K562 (cell line): Measurements from ENCODE around the gene DYRK1B. TPM values are rescaled to one million over a fixed set of nuclear protein-coding genes. Genes with fewer than 3 reads are reported as not detected.

Experiments
- BCOR ChIP-seq: fragments of 450-650 bp; IDR thresholded peaks from 2 replicates; pipeline ENCODE4 v1.6.1; 2016
- CC2D1A ChIP-seq: fragments of 450-650 bp; IDR thresholded peaks from 2 replicates; pipeline ENCODE4 v1.6.1; 2017; ENCODE audit warnings: mild to moderate bottlenecking
- FOXM1 ChIP-seq, 2 experiments: fragments of 450-650 bp in 1 of 2; sonication (generic) in 1 of 2; formaldehyde crosslinking in 1 of 2; IDR thresholded peaks; 2 replicates each; pipeline versions ENCODE4 v1.6.1 to v1.9.0; 2017 to 2022; ENCODE audit warnings: low read depth in 2 of 2, mild to moderate bottlenecking in 2 of 2, missing genetic modification reagents in 1 of 2, moderate library complexity in 1 of 2
- HDAC1 ChIP-seq, 2 experiments: fragments of 450-650 bp; IDR thresholded peaks; 2 replicates each; pipeline ENCODE4 v1.6.1; 2016 to 2017; ENCODE audit warnings: inconsistent platforms in 1 of 2, mild to moderate bottlenecking in 1 of 2, moderate library complexity in 1 of 2
- NBN ChIP-seq: fragments of 450-650 bp; IDR thresholded peaks from 2 replicates; pipeline ENCODE4 v1.6.1; 2016; ENCODE audit warnings: low read depth, mild to moderate bottlenecking
- OTX1 ChIP-seq: fragments of 450-650 bp; formaldehyde crosslinking; IDR thresholded peaks from 2 replicates; pipeline ENCODE4 v1.4.0; 2022; ENCODE audit warnings: mild to moderate bottlenecking
- PREB ChIP-seq: sonication (generic); formaldehyde crosslinking; IDR thresholded peaks from 2 replicates; pipeline ENCODE4 v1.8.1; 2023; ENCODE audit warnings: mild to moderate bottlenecking, missing genetic modification reagents
- SMARCA4 ChIP-seq: fragments of 450-650 bp; IDR thresholded peaks from 2 replicates; pipeline ENCODE4 v1.6.1; 2016
- SMARCE1 ChIP-seq: fragments of 450-650 bp; IDR thresholded peaks from 2 replicates; pipeline ENCODE4 v1.7.1; 2016; ENCODE audit warnings: mild to moderate bottlenecking
- ZBTB8A ChIP-seq: fragments of 450-650 bp; IDR thresholded peaks from 2 replicates; pipeline ENCODE4 v1.6.1; 2018; ENCODE audit warnings: mild to moderate bottlenecking, moderate library complexity; ENCODE audit not compliant: partially characterized antibody
- ZMIZ1 ChIP-seq, 2 experiments: fragments of 150-350 bp in 1 of 2; IDR thresholded peaks; 2 replicates each; pipeline ENCODE4 v1.6.1; 2012 to 2016; ENCODE audit warnings: low read depth in 2 of 2, low read length in 2 of 2, mild to moderate bottlenecking in 1 of 2, moderate library complexity in 1 of 2
- ZNF263 ChIP-seq: sonication (generic); formaldehyde crosslinking; IDR thresholded peaks from 2 replicates; pipeline ENCODE4 v1.8.0; 2022; ENCODE audit warnings: mild to moderate bottlenecking, missing genetic modification reagents, borderline replicate concordance
- ZNF586 ChIP-seq: fragments of 450-650 bp; formaldehyde crosslinking; conservative IDR thresholded peaks from 2 replicates; pipeline ENCODE4 v1.4.0; 2020; ENCODE audit warnings: mild to moderate bottlenecking, moderate library complexity
- ZNF79 ChIP-seq: fragments of 250-450 bp; sonication (Bioruptor Pico); IDR thresholded peaks from 2 replicates; pipeline ENCODE4 v1.4.0; 2020; ENCODE audit warnings: low read depth, mild to moderate bottlenecking, moderate library complexity
- polyA plus RNA-seq, 8 experiments: library from polyadenylated mRNA; depleted of rRNA in 4 of 8; stranded (reverse) in 5 of 8; unstranded in 3 of 8; fragments of >200 nt; fragmentation: Nextera tagmentation in 2 of 8; fragmentation: Illumina TruSeq in 1 of 8; extraction: Ambion mirVana in 2 of 8; extraction: Trizol in 1 of 8; gene quantifications; 2 replicates each; pipeline versions ENCODE4 v1.2.1 to v1.2.3, GENCODE V29; 2011 to 2014; ENCODE audit warnings: inconsistent platforms in 1 of 8, missing spikeins in 1 of 8
- total RNA-seq, 7 experiments: library from RNA; depleted of rRNA in 6 of 7; stranded (reverse); fragments of >200 nt in 6 of 7; fragmentation: Illumina TruSeq in 2 of 7; extraction: Trizol in 2 of 7; gene quantifications; 2 replicates each; pipeline versions ENCODE4 v1.2.1 to v1.2.3, GENCODE V29; 2011 to 2021; ENCODE audit warnings: low replicate concordance in 1 of 7
- TF ChIP-seq, protein P1 (sequence below): IDR thresholded peaks from 3 replicates; pipeline ENCODE4 v1.6.1; 2011; ENCODE audit warnings: borderline replicate concordance, mild to moderate bottlenecking, moderate library complexity; ENCODE audit not compliant: insufficient read length; ENCODE audit errors: extremely low read depth
- TF ChIP-seq, protein P2 (sequence below), 2 experiments: fragments of 200-800 bp in 1 of 2; sonication (Bioruptor generic) in 1 of 2; sonication (generic) in 1 of 2; formaldehyde crosslinking in 1 of 2; IDR thresholded peaks in 1 of 2; conservative IDR thresholded peaks in 1 of 2; 2 replicates each; pipeline versions ENCODE4 v1.5.0 to v1.6.1; 2016 to 2020; ENCODE audit warnings: missing compliant biosample characterization in 1 of 2, missing genetic modification characterization in 1 of 2, missing genetic modification reagents in 1 of 2

The DYRK1B gene
- total and polyA plus RNA-seq, 9 of the 15 experiments (the other 6 are each of a cell fraction or from before 2014, with no cell fraction given), result 0.91 to 5.2 (median 1.5) TPM; not detected in 2

DNA sequence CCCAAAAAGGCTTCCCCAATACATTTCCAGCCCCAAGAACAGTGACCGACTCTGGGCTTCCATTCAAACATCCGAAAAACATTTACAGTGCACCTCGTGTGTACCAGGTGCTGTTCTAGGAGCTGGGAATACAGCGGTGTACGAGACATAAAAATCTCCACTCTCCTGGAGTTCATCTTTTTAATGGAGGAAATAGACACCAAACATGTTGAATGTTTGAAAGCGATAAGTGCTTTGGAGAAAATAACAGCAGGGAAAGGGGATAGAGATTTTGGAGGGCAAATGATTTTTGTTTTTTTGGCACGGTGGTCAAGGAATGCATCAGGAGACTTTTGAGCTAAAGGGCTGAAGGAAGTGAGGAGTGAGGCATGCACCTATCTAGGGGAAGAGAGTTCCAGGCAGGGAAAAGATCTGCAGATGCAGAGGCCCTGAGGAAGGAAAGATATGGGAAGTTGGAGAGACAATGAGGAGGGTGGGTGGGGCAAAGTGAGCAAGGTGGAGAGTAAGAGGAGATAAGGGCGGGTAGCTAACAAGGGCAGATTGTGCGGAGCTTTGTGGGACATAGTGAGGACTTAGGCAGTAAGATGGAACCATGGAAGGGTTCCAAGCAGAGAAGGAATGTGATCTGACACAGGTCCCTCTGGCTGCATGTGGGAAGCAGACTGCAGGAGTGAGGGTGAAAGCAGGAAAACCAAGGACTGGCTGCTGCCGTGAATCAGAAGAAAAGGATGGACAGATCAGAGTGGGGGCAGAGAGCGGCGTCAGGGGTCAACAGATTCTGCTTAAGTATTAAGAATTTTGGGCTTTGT is 12.9 kb upstream of the DYRK1B start (continued):
- no peak for TF ChIP-seq ZBTB8A
- TF ChIP-seq SMARCA4, result peak; percentile 87
- no peak for TF ChIP-seq ZNF79
- TF ChIP-seq CC2D1A, result peak; percentile 47; the same call in 1 of the 2 replicates
- peak; percentile 79; the same call in 1 of the 2 replicates for TF ChIP-seq OTX1 (CRISPR knock-in tag)
- TF ChIP-seq BCOR, result peak; percentile 65
- TF ChIP-seq, protein P1, sequence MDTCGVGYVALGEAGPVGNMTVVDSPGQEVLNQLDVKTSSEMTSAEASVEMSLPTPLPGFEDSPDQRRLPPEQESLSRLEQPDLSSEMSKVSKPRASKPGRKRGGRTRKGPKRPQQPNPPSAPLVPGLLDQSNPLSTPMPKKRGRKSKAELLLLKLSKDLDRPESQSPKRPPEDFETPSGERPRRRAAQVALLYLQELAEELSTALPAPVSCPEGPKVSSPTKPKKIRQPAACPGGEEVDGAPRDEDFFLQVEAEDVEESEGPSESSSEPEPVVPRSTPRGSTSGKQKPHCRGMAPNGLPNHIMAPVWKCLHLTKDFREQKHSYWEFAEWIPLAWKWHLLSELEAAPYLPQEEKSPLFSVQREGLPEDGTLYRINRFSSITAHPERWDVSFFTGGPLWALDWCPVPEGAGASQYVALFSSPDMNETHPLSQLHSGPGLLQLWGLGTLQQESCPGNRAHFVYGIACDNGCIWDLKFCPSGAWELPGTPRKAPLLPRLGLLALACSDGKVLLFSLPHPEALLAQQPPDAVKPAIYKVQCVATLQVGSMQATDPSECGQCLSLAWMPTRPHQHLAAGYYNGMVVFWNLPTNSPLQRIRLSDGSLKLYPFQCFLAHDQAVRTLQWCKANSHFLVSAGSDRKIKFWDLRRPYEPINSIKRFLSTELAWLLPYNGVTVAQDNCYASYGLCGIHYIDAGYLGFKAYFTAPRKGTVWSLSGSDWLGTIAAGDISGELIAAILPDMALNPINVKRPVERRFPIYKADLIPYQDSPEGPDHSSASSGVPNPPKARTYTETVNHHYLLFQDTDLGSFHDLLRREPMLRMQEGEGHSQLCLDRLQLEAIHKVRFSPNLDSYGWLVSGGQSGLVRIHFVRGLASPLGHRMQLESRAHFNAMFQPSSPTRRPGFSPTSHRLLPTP, result no peak
- TF ChIP-seq HDAC1 (IDR thresholded peaks at IDR 0.05), result peak in 1 of 2 experiments; percentile 87; a peak in 2 of 4 replicates
- peak; percentile 74; the same call in 1 of the 2 replicates for TF ChIP-seq NBN
- TF ChIP-seq ZNF263, result no peak
- peak; percentile 45; the same call in 1 of the 2 replicates for TF ChIP-seq FOXM1 (IDR thresholded peaks at IDR 0.05; ENCODE audit: low read depth)
- no peak for TF ChIP-seq FOXM1 (CRISPR knock-in tag; IDR thresholded peaks at IDR 0.05; ENCODE audit: low read depth)
- peak; percentile 79; the same call in 1 of the 2 replicates for TF ChIP-seq SMARCE1
- TF ChIP-seq, protein P2, sequence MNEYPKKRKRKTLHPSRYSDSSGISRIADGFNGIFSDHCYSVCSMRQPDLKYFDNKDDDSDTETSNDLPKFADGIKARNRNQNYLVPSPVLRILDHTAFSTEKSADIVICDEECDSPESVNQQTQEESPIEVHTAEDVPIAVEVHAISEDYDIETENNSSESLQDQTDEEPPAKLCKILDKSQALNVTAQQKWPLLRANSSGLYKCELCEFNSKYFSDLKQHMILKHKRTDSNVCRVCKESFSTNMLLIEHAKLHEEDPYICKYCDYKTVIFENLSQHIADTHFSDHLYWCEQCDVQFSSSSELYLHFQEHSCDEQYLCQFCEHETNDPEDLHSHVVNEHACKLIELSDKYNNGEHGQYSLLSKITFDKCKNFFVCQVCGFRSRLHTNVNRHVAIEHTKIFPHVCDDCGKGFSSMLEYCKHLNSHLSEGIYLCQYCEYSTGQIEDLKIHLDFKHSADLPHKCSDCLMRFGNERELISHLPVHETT (CRISPR knock-in tag; conservative IDR thresholded peaks at IDR 0.05 in 1 of 2, IDR thresholded peaks at IDR 0.05 in 1 of 2), result peak in 1 of 2 experiments; percentile 43; a peak in 1 of 4 replicates
- TF ChIP-seq ZMIZ1 (IDR thresholded peaks at IDR 0.05; ENCODE audit: low read depth in 2 of 2, low read length in 2 of 2), result no peak
- no peak for TF ChIP-seq ZNF586 (CRISPR knock-in tag)
- 0 out of 2 replicates have a peak, but pooled peaks have one; percentile 42 for TF ChIP-seq PREB (CRISPR knock-in tag)
